Measurements from ENCODE around the gene WHRN. TPM values are rescaled to one million over a fixed set of nuclear protein-coding genes. Genes with fewer than 3 reads are reported as not detected.

WHRN gene
- total RNA-seq, 1 donor from 2014 or later = 3.4 TPM

GRCh38 chr9:114416906-114417305 is 88.4 kb downstream of the WHRN start:
- no peak for ATAC-seq

DNA sequence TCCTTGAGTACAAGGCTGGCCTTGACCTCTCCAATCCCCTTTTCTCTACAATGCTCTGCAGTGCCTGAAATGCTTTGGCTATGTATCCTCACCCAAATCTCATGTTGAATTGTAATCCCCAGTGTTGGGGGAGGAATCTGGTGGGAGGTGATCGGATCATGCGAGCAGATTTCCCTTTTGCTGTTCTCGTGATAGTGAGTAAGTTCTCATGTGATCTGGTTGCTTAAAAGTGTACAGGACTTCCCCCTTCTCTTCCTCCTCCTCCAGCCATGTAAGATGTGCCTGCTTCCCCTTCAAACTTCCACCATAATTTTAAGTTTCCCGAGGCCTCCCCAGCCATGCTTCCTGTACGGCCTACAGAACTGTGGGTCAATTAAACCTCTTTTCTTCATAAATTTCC is 89.0 kb downstream of the WHRN start:
- no peak for ATAC-seq

DNA sequence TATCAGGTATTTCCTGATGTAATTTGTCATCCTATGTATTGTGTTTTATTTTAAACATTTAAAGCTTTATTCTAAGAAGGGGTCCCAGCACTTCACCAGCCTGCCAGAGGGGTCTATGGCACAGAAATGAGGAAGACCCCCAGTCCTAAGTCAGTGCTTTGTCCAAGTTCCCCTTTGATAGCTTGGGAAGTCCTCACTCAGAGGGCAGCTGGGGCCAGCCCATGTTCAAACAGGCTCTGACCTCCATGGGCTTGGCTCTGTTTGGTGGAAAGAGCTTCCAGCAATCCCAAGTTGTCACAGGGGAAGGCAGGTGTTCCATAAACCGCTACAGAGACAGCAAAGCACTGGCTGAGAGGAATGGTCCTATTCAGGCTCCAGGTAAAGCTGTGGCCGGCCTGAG is 90.9 kb downstream of the WHRN start:
- ATAC-seq = no peak

- no peak for ATAC-seq
These were observed 91.4 kb downstream of the WHRN start for GRCh38 chr9:114413861-114414301.

DNA sequence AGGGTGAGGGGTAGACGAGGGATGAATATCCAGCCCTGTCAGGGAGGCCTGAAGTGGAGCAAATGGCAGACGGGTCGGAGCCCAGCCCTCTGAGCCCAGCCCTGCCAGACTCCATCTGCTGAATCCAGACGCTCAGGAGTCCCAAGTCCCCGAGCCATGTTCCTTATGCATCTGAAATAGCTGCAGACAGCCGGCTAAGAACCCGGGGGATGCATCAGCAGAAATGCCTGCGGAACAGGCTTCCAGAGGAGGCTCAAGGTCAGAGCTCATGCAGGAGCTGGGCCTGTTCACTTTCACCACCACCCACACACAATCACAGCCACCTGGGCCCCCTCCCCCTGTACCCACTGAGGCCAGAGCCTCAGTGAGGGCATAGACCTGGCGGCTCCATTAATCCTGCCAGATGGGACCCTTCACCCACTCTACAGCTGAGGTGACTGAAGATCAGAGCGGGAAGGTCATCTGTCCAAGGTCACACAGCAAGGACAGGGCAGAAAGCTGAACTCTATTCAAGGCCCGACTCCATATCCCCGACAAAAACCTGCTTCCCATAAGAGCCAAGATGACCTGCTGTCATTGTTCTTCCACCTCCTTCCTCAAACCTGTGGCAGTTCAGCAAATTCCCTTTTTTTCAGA is 93.1 kb downstream of the WHRN start:
- no peak for ATAC-seq

DNA sequence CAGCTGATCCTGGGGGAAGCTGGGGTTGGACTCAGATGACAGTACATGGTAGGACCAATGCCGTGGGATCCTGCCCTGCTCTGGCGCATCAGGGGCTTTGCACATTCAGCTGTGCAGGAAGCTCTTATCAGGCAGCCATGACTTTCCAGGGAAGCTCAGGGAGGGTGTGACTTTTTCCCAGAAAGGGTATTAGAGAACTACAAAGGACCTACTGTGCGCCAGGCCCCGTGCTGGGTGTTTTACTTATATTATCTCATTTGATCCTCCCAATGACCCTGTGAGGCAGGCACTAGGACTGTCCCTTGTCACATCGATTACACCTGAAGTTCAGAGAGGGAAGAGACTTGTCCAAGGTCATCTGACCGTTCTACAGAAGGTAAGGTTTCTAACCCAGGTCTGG is 93.8 kb downstream of the WHRN start:
- ATAC-seq = no peak

DNA sequence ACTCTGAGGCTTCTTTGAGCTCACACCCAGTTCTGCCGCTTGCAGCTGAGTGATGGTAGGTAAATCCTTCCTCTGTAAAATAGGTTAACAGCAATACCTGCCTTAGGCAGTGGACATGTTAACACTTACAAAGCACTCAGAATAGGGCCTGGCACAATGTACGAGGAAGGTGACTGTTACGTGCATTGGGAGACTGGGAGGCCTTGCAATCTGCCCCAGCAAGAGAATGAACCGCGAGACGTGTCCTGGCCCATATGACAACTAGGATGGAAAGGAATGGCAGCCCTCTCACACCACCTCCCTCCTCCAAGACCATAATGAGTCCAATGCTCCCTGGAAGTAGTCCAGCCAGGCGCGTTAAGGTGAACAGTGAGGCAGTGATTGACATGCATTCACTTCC is 94.4 kb downstream of the WHRN start:
- ATAC-seq = peak; percentile 85

DNA sequence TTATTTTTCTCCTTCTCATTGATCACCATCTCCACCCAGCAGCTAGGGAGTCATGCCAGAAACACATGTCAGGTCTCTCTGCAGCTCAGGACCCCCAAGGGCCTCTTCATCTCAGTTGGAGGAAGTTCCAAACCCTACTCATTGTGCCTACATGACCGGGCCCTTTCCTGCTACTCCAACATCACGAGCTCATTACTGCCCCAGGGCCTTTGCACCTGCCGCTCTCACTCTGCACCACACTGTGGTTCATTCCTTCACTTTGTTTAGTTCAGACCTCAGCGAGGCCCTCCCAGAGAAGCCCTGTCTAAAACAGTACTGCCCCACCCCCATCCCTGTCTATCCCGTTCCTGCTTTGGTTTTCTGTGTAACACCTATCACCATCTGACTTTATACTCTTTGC is 95.4 kb downstream of the WHRN start:
- no peak for ATAC-seq

DNA sequence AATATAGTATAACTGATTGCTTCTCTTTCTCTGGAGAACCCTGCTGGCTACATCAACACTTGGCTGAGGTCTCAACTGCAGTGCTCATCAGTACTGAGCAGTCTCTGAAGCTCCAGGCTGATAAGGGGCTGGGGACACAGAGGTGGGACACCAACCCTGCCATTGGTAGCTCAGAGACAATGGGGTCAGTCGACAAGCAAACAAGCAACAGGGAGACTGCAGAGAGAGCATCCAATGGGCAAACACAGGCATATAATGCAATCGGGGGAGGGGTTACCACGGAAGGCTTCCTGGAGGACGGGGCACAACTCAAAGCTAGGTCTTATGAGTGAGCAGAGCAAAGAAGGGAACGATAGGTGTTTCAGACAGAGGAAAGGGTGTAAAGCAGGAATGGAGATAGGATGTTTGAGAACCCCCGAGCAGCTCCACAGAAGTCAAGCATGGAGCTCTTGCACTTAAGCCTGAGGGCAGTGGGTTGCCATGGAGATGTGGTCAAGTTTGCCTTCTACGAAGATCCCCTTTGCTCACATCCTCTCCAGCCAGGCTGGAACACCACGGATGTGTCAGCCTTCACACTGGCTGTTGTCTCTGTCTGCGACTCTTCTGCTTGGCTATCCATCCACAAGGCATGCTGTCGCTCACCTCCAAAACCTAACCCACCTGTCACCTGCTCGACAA is 96.0 kb downstream of the WHRN start:
- no peak for ATAC-seq

DNA sequence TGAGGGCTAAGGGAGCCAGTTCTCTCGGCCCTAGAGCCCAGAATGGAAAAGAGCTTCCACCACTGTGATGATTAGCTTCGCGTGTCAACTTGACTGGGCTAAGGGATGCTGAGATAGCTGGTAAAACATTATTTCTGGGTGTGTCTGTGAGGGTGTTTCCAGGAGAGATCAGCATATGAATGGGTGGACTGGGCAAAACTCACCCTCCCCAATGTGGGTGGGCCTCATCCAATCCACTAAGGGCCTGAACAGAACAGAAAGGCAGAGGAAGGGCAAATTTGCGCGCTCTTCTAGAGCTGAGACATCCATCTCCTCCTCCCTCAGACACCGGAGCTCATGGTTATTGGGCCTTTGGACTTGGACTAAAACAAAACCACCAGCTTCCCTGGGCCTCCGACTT is 96.6 kb downstream of the WHRN start:
- ATAC-seq = no peak

- no peak for ATAC-seq
These were observed 97.4 kb downstream of the WHRN start for GRCh38 chr9:114407889-114408288.

- no peak for ATAC-seq
These were observed 98.8 kb downstream of the WHRN start for GRCh38 chr9:114406441-114406840.

GRCh38 chr9:114405294-114406034 is 99.8 kb downstream of the WHRN start:
- ATAC-seq = peak; percentile 83

- no peak for ATAC-seq
These were observed 100.7 kb downstream of the WHRN start for GRCh38 chr9:114404531-114404930.

DNA sequence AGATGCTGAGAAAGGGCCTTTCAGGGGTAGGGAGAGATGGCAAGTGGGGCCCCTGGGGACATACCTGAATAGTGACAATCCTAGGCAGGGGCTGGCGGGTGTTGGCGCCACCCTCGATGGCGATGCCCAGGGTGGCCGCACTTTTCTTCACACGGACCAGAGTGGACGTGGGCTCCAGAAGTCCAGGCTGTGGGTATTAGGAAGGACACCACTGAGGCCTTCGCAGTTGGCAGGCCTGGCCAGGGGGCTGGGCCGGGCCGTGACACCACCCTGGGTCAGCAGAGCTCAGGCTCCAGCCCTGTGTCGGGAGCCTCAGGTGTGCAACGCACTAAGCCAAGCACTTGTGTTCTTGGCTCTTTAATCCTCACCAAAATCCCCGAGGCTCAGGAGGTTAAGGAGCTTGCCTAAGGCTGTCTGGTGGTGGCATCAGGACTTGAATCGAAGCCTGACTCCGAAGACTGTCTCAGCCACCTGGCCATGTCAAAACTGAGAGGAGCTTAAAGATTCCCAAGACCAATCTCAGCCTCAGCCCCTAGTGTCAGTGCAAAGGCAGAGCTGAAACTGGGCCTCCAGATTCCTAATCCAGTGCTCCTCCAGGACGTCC is 102.0 kb downstream of the WHRN start:
- ATAC-seq = no peak

- no peak for ATAC-seq
These were observed 103.9 kb downstream of the WHRN start for GRCh38 chr9:114401344-114401743.

DNA sequence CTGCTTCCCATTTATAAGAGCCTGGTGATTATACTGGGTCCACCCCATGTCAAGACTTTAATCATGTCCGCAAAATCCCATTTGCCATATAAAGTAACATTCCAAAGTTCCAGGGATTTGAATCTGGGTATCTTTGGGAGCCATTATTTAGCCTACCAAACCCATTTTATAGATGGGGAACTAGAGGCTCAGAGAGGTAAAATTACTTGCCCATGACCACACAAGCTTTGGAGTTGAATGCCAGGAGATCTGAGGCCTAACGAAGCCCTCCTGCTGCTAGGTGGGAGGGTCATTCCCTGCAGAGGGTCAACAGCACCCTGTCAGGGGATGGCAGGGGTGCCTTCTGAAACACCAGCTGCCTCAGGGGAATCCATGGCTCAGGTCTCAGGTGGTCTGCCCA is 104.5 kb downstream of the WHRN start:
- no peak for ATAC-seq

GRCh38 chr9:114400219-114400618 is 105.1 kb downstream of the WHRN start:
- ATAC-seq = no peak

- ATAC-seq = no peak
These were observed 105.9 kb downstream of the WHRN start for GRCh38 chr9:114399381-114399780.

DNA sequence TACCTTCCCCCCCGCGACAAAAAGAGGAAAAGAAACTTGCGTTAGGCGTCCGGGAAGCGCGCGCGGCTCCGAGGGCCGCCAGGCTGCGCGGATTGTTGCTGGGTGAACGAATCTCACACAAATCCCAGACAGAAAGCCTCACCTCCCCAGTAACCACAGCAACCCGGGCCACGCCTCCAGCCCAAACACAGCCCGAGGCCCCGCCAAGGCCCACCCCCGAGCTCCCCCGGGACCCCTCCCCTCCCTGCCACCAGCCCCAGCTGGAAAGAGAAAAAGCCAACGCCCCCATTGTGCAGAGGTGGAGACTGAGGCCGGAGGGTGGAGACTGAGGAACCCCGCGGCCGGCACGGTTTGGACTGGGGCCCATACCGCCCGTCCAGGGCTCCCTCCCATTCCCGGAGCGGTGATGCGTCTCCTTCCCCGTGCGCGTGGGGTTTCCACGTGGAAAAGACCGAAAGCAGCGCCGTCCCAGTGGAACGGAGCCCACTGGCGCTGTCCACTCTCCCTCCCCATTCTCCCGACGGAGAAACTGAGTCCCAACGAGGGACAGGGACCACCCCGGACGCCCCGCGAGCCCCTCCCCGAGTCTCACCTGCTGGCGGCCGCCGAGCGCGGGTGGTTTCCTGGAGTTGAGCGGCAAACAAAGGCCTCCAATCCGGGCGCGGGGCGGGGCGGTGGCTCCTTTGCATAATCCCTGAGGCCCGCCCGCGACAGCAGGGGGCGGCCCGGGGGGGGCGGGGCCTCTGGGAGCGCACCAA is 107.2 kb downstream of the WHRN start:
- ATAC-seq = peak; percentile 95

DNA sequence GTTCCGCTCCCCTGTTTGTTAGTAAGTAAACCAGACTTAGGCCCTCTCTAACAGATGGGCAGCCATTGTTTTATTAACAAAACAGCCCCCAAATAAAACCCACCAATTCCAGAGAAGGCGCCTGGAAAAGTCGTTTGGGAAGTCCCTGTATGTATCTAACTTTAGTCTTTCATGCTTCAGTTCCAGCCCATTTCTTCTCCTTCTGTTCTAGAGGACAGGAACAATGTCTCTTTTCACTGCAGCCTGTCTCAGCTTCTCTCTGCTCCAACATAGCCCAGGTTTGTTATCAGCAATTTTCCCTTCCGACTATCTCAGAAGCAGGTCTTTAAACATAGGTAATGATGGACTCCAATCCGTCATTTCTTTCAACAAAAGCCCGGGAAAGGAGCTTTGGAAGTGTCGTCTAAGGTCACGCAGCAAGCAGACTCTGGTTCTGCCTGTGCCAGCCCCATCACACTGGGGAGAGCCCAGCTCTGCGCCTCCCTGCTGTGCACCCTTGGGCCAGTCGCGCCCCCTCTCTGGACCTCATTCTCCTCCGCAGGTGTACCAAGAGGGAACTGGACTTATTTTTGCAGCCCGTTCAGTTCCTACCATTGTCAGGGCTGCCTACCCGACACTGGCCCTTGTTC is 107.9 kb downstream of the WHRN start:
- ATAC-seq = peak; percentile 19

GRCh38 chr9:114396558-114397218 is 108.6 kb downstream of the WHRN start:
- ATAC-seq = no peak

Measured in esophagus mucosa (tissue), 1 donor.